Activated T-cell treated with anti-CD3 and anti-CD28 coated beads for 24 hours (primary cell): ENCODE results near the gene DHCR24.

Experiments
- DNase-seq: peaks from one replicate; pipeline ENCODE4 v3.0.0-alpha.2; 2020; ENCODE audit warnings: low read depth

The DHCR24 gene

GRCh38 chr1:54800041-54800898 lies 86.7 kb downstream of the DHCR24 start:
- no peak for DNase-seq
